Umbilical cord (tissue), 2 donors: ENCODE results near the gene PYCR2. TPM values are rescaled to one million over a fixed set of nuclear protein-coding genes. Genes with fewer than 3 reads are reported as not detected.
"Not testable (repeated sequence)": the region's sequence is repeated elsewhere in the genome, so short reads cannot be mapped to it uniquely, and the experiment has no call there.

Source experiments
- DNase-seq: peaks from one replicate; pipeline ENCODE4 v3.0.0-alpha.2; 2015; ENCODE audit warnings: low spot score
- total RNA-seq: library from RNA; depleted of rRNA; stranded (reverse); fragments of >200 nt; gene quantifications from one replicate; pipeline ENCODE4 v1.2.3, GENCODE V29; 2014; ENCODE audit warnings: low replicate concordance; ENCODE audit not compliant: insufficient read depth

The PYCR2 gene
- 23.1 TPM for total RNA-seq

DNA sequence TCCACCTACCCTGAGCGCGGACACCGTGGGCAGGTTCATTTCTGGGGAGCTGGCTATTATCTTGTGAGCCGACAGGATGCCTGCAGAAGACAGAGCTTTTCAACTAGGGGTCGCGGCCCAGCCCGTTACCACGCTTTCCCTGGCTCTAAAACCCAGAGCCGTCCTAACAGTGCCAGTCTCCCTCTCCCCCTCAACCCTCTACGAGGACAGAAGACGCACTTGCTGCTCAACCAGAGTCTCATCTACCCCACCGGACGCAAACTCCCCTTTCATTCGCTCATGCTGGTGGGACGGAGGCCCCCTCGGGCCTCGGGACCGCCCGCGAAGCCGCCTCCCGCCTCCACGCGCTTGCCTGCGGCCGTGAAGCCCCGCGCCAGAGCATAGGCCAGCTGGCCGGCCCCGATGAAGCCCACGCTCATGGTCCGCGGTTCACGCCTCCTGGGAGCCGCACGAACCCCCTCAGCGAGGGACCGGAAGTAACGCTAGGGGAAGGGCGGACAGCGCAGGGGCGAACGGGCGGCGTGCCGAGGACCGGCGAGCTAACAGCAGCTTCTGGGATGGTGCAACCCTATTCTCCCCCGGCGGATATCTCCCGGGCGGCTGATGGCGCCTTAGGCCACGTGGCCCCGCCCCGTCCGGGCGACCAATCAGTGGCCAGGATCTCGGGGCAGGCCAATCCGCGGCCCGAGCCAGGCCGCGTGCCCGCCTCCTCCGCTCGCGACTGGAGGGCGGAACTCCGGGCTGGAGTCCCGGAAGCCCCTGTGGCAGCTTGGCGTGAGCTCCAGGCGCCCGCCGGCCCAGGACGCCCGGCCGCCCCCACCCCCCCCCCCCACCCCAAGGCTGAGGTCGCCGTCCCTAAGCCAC is at the start of gene PYCR2:
Gene PYCR2, minus strand, starts transcription at position 559 of the 864 bp plus-strand sequence. Its CDS starts 140 bp downstream, at position 419.
- DNase-seq: peak; percentile 97

DNA sequence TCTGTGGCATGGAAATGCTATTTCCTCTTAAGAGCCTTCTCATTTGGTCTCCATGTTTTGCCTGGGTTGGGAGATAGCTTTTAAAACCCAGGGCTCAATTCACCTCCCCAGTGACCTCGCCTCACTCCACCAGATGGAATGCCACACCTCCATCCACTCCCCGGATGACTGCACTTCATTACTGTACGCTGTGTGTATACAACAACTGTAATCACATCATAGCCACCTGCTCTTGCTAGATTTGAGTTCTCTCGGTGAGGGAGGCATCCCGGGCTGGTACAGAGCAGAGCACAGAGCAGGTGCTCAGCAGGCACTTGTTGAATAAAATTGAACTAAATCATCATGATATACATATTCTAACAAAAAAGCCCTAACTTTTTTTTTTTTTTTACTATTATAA is 49.1 kb upstream of the PYCR2 start:
- no peak for DNase-seq

DNA sequence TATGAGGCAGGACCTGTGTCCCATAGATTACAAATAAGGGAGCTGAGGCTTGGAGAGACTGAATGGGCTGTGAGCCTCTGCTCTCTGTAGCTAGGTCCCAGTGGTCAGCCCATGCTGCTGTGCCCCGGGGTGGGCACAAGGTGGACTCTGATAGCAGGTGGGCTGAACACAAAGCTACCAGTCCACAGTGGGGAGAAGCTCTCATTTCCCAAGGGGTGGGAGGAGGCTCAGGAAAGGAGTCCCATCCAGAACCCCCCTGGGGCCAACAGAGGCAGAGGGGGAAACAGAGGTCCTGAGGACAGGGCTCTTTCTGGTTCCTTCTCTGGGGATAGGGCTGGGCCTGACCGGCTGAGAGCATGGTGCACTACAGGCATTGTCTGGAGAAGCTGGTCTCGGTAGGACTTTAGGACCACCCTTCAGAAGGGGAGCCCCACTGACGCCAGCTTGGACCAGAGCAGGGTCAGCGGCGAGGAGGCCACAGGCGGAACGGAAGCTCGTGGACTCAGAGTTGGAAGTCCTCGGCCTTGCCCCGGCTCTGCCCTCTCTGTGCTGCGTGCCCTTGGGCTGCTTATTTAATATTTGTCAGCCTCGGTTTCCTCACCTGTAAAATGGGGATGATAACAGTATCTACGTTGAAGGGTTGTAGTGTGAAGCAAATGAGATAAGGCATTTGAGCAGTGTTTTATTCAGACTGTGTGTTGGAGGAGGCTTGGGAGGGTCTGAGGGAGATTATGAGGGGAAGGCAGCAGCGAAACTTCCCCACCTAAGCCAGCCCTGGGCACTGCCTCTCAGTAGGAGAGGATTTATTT is 48.5 kb upstream of the PYCR2 start:
- DNase-seq: no peak

DNA sequence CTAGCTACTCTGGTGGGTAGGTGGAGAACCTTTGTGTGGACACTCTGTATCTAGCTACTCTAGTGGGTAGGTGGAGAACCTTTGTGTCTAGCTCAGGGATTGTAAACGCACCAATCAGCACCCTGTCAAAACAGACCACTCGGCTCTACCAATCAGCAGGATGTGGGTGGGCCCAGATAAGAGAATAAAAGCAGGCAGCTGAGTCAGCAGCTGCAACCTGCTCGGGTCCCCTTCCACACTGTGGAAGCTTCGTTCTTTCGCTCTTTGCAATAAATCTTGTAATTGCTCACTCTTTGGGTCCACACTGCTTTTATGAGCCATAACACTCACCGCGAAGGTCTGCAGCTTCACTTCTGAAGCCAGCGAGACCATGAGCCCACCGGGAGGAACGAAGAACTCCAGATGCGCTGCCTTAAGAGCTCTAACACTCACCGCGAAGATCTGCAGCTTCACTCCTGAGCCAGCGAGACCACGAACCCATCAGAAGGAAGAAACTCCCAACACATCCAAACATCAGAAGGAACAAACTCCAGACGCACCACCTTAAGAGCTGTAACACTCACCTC is 46.6 kb upstream of the PYCR2 start:
- not testable (repeated sequence) for DNase-seq

DNA sequence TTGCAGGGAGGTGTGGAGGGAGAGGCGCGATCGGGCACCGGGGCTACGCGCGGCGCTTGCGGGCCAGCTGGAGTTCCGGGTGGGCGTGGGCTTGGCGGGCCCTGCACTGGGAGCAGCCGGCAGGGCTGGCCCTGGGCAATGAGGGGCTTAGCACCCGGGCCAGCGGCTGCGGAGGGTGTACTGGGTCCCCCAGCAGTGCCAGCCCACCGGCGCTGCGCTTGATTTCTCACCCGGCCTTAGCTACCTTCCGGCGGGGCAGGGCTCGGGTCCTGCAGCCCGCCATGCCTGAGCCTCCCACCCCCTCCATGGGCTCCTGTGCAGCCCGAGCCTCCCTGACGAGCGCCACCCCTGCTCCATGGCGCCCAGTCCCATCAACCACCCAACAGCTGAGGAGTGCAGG is 45.7 kb upstream of the PYCR2 start:
- not testable (repeated sequence) for DNase-seq

- no peak for DNase-seq
These were observed 41.2 kb upstream of the PYCR2 start for GRCh38 chr1:225965231-225965630.

DNA sequence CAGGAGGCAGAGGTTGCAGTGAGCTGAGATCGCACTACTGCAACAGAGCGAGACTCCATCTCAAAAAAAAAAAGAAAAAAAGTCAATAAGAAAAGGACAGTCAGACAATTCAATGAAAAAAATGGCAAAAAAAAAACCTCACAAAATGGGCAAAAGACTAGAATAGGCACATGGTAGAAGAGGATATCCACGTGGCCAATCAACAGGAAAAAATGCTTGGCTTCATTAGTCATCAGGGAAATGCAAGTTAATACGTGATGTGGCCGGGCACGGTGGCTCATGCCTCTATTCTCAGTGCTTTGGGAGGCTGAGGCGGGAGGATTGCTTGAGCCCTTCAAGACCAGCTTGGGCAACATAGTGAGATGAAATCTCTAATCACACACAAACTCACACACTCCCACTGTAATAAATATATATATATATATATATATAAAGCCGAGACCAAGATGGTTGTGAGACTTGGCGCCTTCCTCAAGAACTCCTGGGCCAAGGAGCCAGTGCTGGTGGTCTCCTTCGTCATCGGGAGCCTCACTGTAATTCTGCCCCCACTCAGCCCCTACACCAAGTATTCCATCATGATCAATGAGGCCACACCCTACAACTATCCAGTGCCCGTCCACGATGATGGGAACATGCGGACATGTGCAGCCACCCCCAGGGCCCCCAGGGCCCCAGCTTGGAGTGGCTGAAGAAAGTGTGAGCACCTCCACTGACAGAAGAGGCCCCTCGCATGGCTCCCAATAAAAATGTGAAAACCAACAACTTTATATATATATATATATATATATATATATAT is 39.9 kb upstream of the PYCR2 start:
- no peak for DNase-seq

DNA sequence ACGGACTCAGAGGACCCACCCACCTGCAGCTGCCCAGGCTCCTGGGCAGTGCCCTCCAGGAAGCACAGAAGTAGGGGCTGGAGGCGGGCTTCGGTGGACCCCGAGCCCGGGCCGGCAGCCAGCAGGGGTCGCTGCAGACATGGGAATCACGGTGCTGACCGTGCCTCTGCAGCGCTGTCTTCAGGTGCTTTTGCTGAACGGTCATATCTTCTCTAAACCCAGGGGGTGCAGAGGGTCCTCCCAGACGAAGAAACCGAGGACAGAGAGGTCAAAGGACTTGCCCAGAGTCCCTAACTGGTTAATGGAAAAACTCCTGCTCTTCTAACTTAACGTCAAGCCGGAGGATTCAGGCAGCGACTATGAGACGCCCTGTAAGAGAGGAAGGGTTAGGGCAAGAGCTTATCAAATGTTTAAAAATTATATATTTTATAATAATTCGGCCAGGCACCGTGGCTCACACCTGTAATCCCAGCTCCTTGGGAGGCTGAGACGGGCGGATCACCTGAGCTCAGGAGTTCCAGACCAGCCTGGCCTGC is 38.5 kb upstream of the PYCR2 start:
- DNase-seq: no peak

DNA sequence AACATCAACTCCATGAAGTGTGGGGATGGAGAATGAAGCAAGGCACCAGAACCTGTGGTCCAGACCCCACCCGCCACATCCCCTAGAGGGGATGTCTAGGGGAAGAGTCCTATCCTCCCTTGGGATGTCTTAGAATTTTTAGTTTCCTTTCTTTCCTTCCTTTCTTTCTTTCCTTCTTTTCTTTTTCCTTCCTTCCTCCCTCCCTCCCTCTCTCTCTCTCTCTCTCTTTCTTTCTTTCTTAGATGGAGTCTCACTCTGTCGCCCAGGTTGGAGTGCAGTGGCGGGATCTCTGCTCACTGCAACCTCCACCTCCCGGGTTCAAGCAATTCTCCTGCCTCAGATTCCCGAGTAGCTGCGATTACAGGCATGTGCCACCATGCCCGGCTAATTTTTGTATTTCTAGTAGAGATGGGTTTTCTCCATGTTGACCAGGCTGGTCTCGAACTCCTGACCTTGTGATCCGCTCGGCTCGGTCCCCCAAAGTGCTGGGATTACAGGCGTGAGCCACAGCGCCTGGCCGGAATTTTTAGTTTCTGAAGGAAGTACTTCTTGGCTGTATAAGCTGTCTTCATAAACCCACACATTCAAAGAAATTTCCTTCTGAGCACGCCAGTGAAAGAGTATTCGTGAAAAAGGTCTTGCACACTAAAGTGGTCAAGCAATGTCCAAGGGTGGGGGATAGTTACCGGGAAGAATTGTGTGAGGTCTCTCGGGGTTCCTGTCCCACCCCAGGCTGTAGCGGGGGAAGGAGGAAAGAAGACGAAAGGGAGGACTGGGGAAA is 37.8 kb upstream of the PYCR2 start:
- DNase-seq: no peak

DNA sequence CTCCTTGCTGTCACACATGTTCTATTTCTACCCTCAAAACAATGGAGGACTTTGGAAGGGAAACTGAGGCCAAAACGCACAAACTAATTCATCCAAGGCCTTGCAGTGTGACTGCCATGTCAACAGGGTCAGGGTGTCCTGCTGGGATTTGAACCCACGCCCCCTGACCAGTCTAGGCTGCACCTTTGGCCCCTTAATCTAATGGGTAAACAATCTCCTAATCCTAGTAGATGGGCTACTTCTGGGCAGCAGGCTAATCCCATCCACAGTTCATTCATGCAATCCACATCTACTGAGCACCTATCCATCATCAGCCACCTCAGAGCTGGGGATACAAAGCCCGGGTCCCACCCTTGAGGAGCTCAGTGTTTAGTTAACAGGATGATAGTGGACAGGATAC is 34.0 kb upstream of the PYCR2 start:
- no peak for DNase-seq

DNA sequence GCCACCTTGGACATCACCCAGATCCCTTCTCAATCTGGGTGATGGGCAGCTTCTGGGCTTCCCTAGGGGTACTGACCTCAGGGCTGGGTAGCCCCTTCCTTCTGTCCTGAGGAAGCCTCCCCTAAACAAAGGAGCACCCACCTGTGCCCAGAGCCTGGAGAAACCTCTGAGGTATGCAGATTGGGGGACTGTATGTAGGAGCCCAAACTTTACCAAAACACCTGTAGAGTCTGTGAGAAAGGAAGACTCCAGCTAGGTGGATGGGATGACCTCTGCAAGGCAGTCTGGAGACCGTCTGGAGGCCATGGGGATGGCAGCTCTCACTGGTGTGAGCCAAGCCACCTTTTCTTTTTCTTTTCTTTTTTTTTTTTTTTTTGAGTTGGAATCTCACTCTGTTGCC is 30.7 kb upstream of the PYCR2 start:
- DNase-seq: no peak

GRCh38 chr1:225953315-225953714 is 29.3 kb upstream of the PYCR2 start:
- DNase-seq: no peak

GRCh38 chr1:225950905-225951497 is 27.0 kb upstream of the PYCR2 start:
- no peak for DNase-seq

GRCh38 chr1:225949041-225949440 is 25.0 kb upstream of the PYCR2 start:
- no peak for DNase-seq

- no peak for DNase-seq
These were observed 22.8 kb upstream of the PYCR2 start for GRCh38 chr1:225946803-225947202.

GRCh38 chr1:225946082-225946620 is 22.1 kb upstream of the PYCR2 start:
- no peak for DNase-seq

GRCh38 chr1:225945564-225945963 is 21.5 kb upstream of the PYCR2 start:
- no peak for DNase-seq

GRCh38 chr1:225944951-225945350 is 20.9 kb upstream of the PYCR2 start:
- no peak for DNase-seq

GRCh38 chr1:225944387-225944786 is 20.3 kb upstream of the PYCR2 start:
- no peak for DNase-seq

DNA sequence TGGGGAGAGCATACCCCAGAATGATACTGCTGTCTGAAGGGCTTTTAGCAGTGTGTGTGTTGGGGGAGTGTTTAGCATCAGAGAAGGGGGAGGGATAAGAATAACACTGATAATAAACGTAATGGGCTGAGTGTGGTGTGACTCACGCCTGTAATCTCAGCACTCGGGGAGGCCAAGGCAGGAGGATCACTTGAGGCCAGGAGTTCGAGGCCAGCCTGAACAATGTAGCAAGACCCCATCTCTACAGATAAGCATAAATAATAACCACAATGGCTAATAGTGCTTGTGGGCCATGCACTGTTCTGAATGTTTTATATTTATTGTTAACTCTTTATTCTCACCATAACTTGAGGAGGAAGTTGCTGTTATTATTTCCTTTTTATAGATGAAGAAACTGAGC is 19.5 kb upstream of the PYCR2 start:
- no peak for DNase-seq
